H1 (cell line): ENCODE results near the gene MPP3. TPM values are rescaled to one million over a fixed set of nuclear protein-coding genes. Genes with fewer than 3 reads are reported as not detected.

Experiments used
- CTCF ChIA-PET: fragments of 300-600 bp; sonication (Branson Sonifier 250); formaldehyde crosslinking; loops from one replicate; lab custom pipeline; 2021; ENCODE audit not compliant: partially characterized antibody; lab: Charles Lee
- POLR2A ChIA-PET: fragments of 300-600 bp; sonication (Branson Sonifier 250); formaldehyde crosslinking; loops from one replicate; lab custom pipeline; 2021; ENCODE audit warnings: inconsistent platforms; ENCODE audit not compliant: partially characterized antibody; lab: Charles Lee
- DNase-seq, 2 experiments: peaks; one replicate each; pipeline versions ENCODE4 v3.0.0 to v3.0.0-alpha.2; 2010 to 2022; ENCODE audit warnings: low spot score in 2 of 2, low read depth in 1 of 2, mixed read lengths in 1 of 2
- FAIRE-seq: peaks from 2 replicates; lab custom pipeline; 2011; peaks lifted over from hg19 to GRCh38; lab: Jason Lieb, UNC
- H2AFZ ChIP-seq: 2 replicates; pipeline ENCODE4 v1.8.1; 2012; ENCODE audit warnings: low read length, inconsistent platforms
- H2AK5ac ChIP-seq: 2 replicates; pipeline ENCODE4 v1.6.1; 2013; ENCODE audit warnings: low read depth, low read length
- H2BK120ac ChIP-seq: replicated peaks from 2 replicates; pipeline ENCODE3; 2013; ENCODE audit warnings: low read depth, low read length, inconsistent platforms
- H2BK12ac ChIP-seq: 2 replicates; pipeline ENCODE4 v1.6.1; 2013; ENCODE audit warnings: low read depth, low read length
- H2BK15ac ChIP-seq: 2 replicates; pipeline ENCODE4 v1.6.1; 2013; ENCODE audit warnings: low read length
- H2BK20ac ChIP-seq: 2 replicates; pipeline ENCODE4 v1.6.1; 2013; ENCODE audit warnings: low read length
- H2BK5ac ChIP-seq: 2 replicates; pipeline ENCODE4 v1.6.1; 2013; ENCODE audit warnings: low read depth, low read length
- H3K14ac ChIP-seq: 2 replicates; pipeline ENCODE4 v1.6.1; 2013; ENCODE audit warnings: inconsistent platforms; ENCODE audit not compliant: insufficient read length
- H3K18ac ChIP-seq: 2 replicates; pipeline ENCODE4 v1.6.1; 2013; ENCODE audit warnings: low read length; ENCODE audit errors: extremely low read depth
- H3K23ac ChIP-seq: 2 replicates; pipeline ENCODE4 v1.6.1; 2013; ENCODE audit warnings: inconsistent platforms; ENCODE audit not compliant: insufficient read length
- H3K23me2 ChIP-seq: 2 replicates; pipeline ENCODE4 v1.6.1; 2013; ENCODE audit warnings: low read depth, low read length
- H3K27ac ChIP-seq: 2 replicates; pipeline ENCODE4 v1.6.1; 2011; ENCODE audit warnings: low read depth, low read length, inconsistent platforms
- H3K27me3 ChIP-seq, 4 experiments: replicated peaks in 1 of 4; 1 replicate in 1 of 4; 2 replicates in 3 of 4; pipeline versions ENCODE4 v1.6.1 to v1.8.1; 2011 to 2013; ENCODE audit warnings: low read length in 3 of 4, mild to moderate bottlenecking in 3 of 4, inconsistent platforms in 2 of 4, mixed read lengths in 2 of 4, moderate library complexity in 1 of 4; ENCODE audit not compliant: control insufficient read depth in 3 of 4, insufficient read depth in 3 of 4; ENCODE audit errors: extremely low read depth in 1 of 4
- H3K36me3 ChIP-seq, 4 experiments: 2 replicates each; pipeline versions ENCODE4 v1.6.1 to v1.8.1; 2011 to 2013; ENCODE audit warnings: mild to moderate bottlenecking in 4 of 4, low read length in 3 of 4, moderate library complexity in 2 of 4, control low read depth in 1 of 4, inconsistent platforms in 1 of 4; ENCODE audit not compliant: insufficient read depth in 4 of 4, control insufficient read depth in 2 of 4
- H3K4ac ChIP-seq: replicated peaks from 2 replicates; pipeline ENCODE3; 2013; ENCODE audit warnings: low read length, low read depth, mixed read lengths, inconsistent platforms; ENCODE audit not compliant: insufficient read length
- H3K4me1 ChIP-seq, 4 experiments: replicated peaks in 1 of 4; 1 replicate in 1 of 4; 2 replicates in 3 of 4; pipeline versions ENCODE4 v1.6.1 to v1.8.1; 2011 to 2013; ENCODE audit warnings: low read length in 3 of 4, inconsistent platforms in 2 of 4, mixed read lengths in 1 of 4; ENCODE audit not compliant: insufficient read depth in 4 of 4, control insufficient read depth in 3 of 4
- H3K4me2 ChIP-seq, 2 experiments: 2 replicates each; pipeline versions ENCODE4 v1.6.1 to v1.8.1; 2011 to 2013; ENCODE audit warnings: low read depth in 2 of 2, low read length in 2 of 2, control low read depth in 1 of 2, inconsistent platforms in 1 of 2, mild to moderate bottlenecking in 1 of 2; ENCODE audit not compliant: insufficient read depth in 1 of 2
- H3K4me3 ChIP-seq, 4 experiments: fragments of 200-600, 300-600 bp in 1 of 4; sonication (generic), shearing (Covaris generic), sonication (Bioruptor Twin) in 1 of 4; 2 replicates each; pipeline versions ENCODE4 v1.5.1 to v1.8.1; 2011 to 2016; ENCODE audit warnings: low read length in 4 of 4, low read depth in 3 of 4, control low read depth in 2 of 4, inconsistent platforms in 2 of 4, mild to moderate bottlenecking in 2 of 4, mixed read lengths in 1 of 4, moderate library complexity in 1 of 4; ENCODE audit not compliant: insufficient read depth in 2 of 4; ENCODE audit errors: extremely low read depth in 1 of 4
- H3K56ac ChIP-seq: replicated peaks from 2 replicates; pipeline ENCODE3; 2013; ENCODE audit warnings: low read depth, mild to moderate bottlenecking, mixed read lengths, low read length, inconsistent platforms; ENCODE audit not compliant: insufficient read length
- H3K79me1 ChIP-seq: 2 replicates; pipeline ENCODE4 v1.6.1; 2013; ENCODE audit warnings: low read depth, low read length, control low read depth
- H3K79me2 ChIP-seq, 2 experiments: 2 replicates each; pipeline versions ENCODE4 v1.6.1 to v1.8.1; 2012 to 2013; ENCODE audit warnings: low read length in 2 of 2, mild to moderate bottlenecking in 2 of 2, inconsistent platforms in 1 of 2; ENCODE audit not compliant: insufficient read depth in 2 of 2, control insufficient read depth in 1 of 2
- H3K9ac ChIP-seq, 4 experiments: replicated peaks in 1 of 4; 1 replicate in 1 of 4; 2 replicates in 3 of 4; pipeline versions ENCODE4 v1.6.1 to v1.8.1; 2011 to 2013; ENCODE audit warnings: low read depth in 3 of 4, low read length in 3 of 4, control low read depth in 2 of 4, mild to moderate bottlenecking in 2 of 4, moderate library complexity in 2 of 4, inconsistent platforms in 1 of 4; ENCODE audit errors: extremely low read depth in 1 of 4
- H3K9me3 ChIP-seq, 2 experiments: 2 replicates each; pipeline versions ENCODE4 v1.6.1 to v1.8.1; 2012 to 2013; ENCODE audit warnings: mild to moderate bottlenecking in 2 of 2, moderate library complexity in 2 of 2, control low read depth in 1 of 2, inconsistent platforms in 1 of 2, low read depth in 1 of 2, low read length in 1 of 2, mixed read lengths in 1 of 2; ENCODE audit not compliant: insufficient read depth in 2 of 2
- H4K20me1 ChIP-seq, 2 experiments: replicated peaks in 1 of 2; 2 replicates each; pipeline versions ENCODE3 to v1.8.1; 2011 to 2013; ENCODE audit warnings: inconsistent platforms in 2 of 2, low read length in 2 of 2, mild to moderate bottlenecking in 1 of 2; ENCODE audit not compliant: insufficient read depth in 2 of 2, control insufficient read depth in 1 of 2
- H4K5ac ChIP-seq: 2 replicates; pipeline ENCODE4 v1.6.1; 2013; ENCODE audit warnings: low read length, low read depth, mixed read lengths, inconsistent platforms; ENCODE audit not compliant: insufficient read length
- H4K8ac ChIP-seq: 2 replicates; pipeline ENCODE4 v1.8.0; 2013; ENCODE audit warnings: mild to moderate bottlenecking, moderate library complexity, low read length, inconsistent platforms; ENCODE audit not compliant: insufficient read depth; ENCODE audit errors: extremely low read depth
- H4K91ac ChIP-seq: replicated peaks from 2 replicates; pipeline ENCODE3; 2013; ENCODE audit warnings: low read length, mixed read lengths, inconsistent platforms; ENCODE audit not compliant: insufficient read length
- BRCA1 ChIP-seq: IDR thresholded peaks from 2 replicates; pipeline ENCODE4 v1.6.1; 2012; ENCODE audit warnings: low read depth, low read length, improper control_type of control experiment
- CBX8 ChIP-seq: fragments of 300-800, 300-1000 bp; sonication (generic); IDR thresholded peaks from 2 replicates; pipeline ENCODE4 v1.7.1; 2016; ENCODE audit warnings: low read depth, low read length, borderline replicate concordance
- CTBP2 ChIP-seq: IDR thresholded peaks from 2 replicates; pipeline ENCODE4 v1.7.0; 2011; ENCODE audit warnings: borderline replicate concordance, mild to moderate bottlenecking, moderate library complexity, mixed read lengths, low read length; ENCODE audit not compliant: insufficient read depth, insufficient read length
- GTF2F1 ChIP-seq: IDR thresholded peaks from 2 replicates; pipeline ENCODE4 v1.6.1; 2012; ENCODE audit warnings: low read depth, low read length, improper control_type of control experiment, borderline replicate concordance
- RNF2 ChIP-seq: fragments of 200-900, 300-1000 bp; sonication (generic); IDR thresholded peaks from 2 replicates; pipeline ENCODE4 v1.7.1; 2016; ENCODE audit warnings: borderline replicate concordance, low read depth, mild to moderate bottlenecking, antibody characterized with exemption, low read length; ENCODE audit not compliant: poor library complexity, severe bottlenecking; ENCODE audit errors: missing control alignments
- RXRA ChIP-seq: IDR thresholded peaks from 2 replicates; pipeline ENCODE4 v1.6.1; 2011; ENCODE audit warnings: low read depth, mild to moderate bottlenecking, low read length, moderate library complexity; ENCODE audit not compliant: insufficient read depth
- SIN3A ChIP-seq, 2 experiments: IDR thresholded peaks in 1 of 2; conservative IDR thresholded peaks in 1 of 2; 2 replicates each; pipeline ENCODE4 v1.6.1; 2011 to 2012; ENCODE audit warnings: low read length in 2 of 2, improper control_type of control experiment in 1 of 2, low read depth in 1 of 2, mild to moderate bottlenecking in 1 of 2
- TEAD4 ChIP-seq: IDR thresholded peaks from 2 replicates; pipeline ENCODE4 v1.6.1; 2012; ENCODE audit warnings: low read depth, low read length, inconsistent platforms, mixed read lengths
- WGBS, 2 experiments: shearing (Covaris generic) in 1 of 2; methylation state at CpG; one replicate each; pipeline versions ENCODE4 v1.1.6 to v1.1.7; 2013 to 2015; ENCODE audit warnings: low lambda C conversion rate in 2 of 2, mixed read lengths in 2 of 2, inconsistent platforms in 1 of 2, low coverage in 1 of 2, missing lambda C conversion rate in 1 of 2; ENCODE audit not compliant: insufficient replicate concordance in 2 of 2, insufficient coverage in 1 of 2, insufficient read length in 1 of 2; ENCODE audit errors: extremely low coverage in 1 of 2, missing lambda C conversion rate in 1 of 2; 5-methylcytosine and 5-hydroxymethylcytosine counted together
- polyA plus RNA-seq, 7 experiments: library from polyadenylated mRNA; depleted of rRNA in 3 of 7; stranded (reverse) in 5 of 7; unstranded in 2 of 7; fragments of >200 nt in 5 of 7; fragments of 200-250 nt in 2 of 7; gene quantifications; 1 replicate in 5 of 7; 2 replicates in 1 of 7; 4 replicates in 1 of 7; pipeline versions ENCODE4 v1.2.1 to v1.2.3, GENCODE V29; 2011 to 2013; ENCODE audit warnings: missing spikeins in 2 of 7, mixed read lengths in 2 of 7
- total RNA-seq: library from RNA; stranded (reverse); fragmentation: NEBNext Ultra II Directional; extraction: Animal tissue kit (Norgen Biotek cat#: 25700); gene quantifications from 2 replicates; pipeline ENCODE4 v1.2.1, GENCODE V29; 2021

MPP3 gene
- total and polyA plus RNA-seq, 2 of the 8 experiments (the other 6 are each of a cell fraction or from before 2014, with no cell fraction given), result 3.1 to 6.1 TPM

GRCh38 chr17:43816336-43817320, 16.3 kb downstream of the MPP3 start:
- no peak overlapping the region for H4K5ac ChIP-seq
- no peak overlapping the region for H3K9ac ChIP-seq
- no peak overlapping the region for H2AK5ac ChIP-seq
- H3K18ac ChIP-seq, result no peak overlapping the region
- H3K4me3 ChIP-seq, result no peak overlapping the region
- no peaks in the 10 kb centered on the region for H3K23me2 ChIP-seq
- no peak overlapping the region for H4K91ac ChIP-seq
- H4K20me1 ChIP-seq, result peaks cover 0 to 1% of the 10 kb centered on the region in 2 experiments
- no peak overlapping the region for H2AFZ ChIP-seq
- no peak overlapping the region for H3K4me2 ChIP-seq
- H2BK15ac ChIP-seq, result no peak overlapping the region
- 0 out of 2 replicates have a peak overlapping the region, but pooled peaks have one; percentile 23 for H2BK12ac ChIP-seq
- ChIA-PET CTCF (interaction anchor here (0.7 to 3.9 kb wide), 14 partner anchors 10 to 240 kb away, joined by 3 to 22 read pairs (median 4); partner anchors contain the start of gene CD300LG), POLR2A (interaction anchor here (0.9 to 2.3 kb wide), 3 partner anchors 10 to 13 kb away, joined by 3 to 5 read pairs (median 4); no protein-coding TSS in a partner anchor)
- no peak overlapping the region for H2BK20ac ChIP-seq
- H3K23ac ChIP-seq, result no peak overlapping the region
- H3K4me1 ChIP-seq, result no peaks in the 10 kb centered on the region; a peak in 1 of 7 replicates
- no peaks in the 10 kb centered on the region for H3K9me3 ChIP-seq
- no peaks in the 10 kb centered on the region for H3K79me2 ChIP-seq
- no peak overlapping the region for H2BK120ac ChIP-seq
- H3K14ac ChIP-seq, result no peak overlapping the region
- H2BK5ac ChIP-seq, result no peak overlapping the region
- H3K36me3 ChIP-seq, result no peaks in the 10 kb centered on the region
- H3K27ac ChIP-seq, result no peak overlapping the region
- H4K8ac ChIP-seq, result peak overlapping the region; percentile 44; the same call in 1 of the 2 replicates
- H3K79me1 ChIP-seq, result no peaks in the 10 kb centered on the region
- no peak overlapping the region for H3K4ac ChIP-seq
- WGBS, 2 experiments, result 92% methylated on average over 16 of the region's 24 CpGs; no CpG with 5 or more reads in 1 of the 2 experiments
- no peak overlapping the region for H3K56ac ChIP-seq
- DNase-seq (no peak), FAIRE-seq (no peak)
- no peaks in the 10 kb centered on the region for H3K27me3 ChIP-seq
- TF ChIP-seq TEAD4, result no peak
- no peak for TF ChIP-seq CTBP2
- TF ChIP-seq RNF2, result no peak
- no peak for TF ChIP-seq CBX8
- no peak for TF ChIP-seq BRCA1
- TF ChIP-seq SIN3A (conservative IDR thresholded peaks at IDR 0.05 in 1 of 2, IDR thresholded peaks at IDR 0.05 in 1 of 2; ENCODE audit: low read depth in 1 of 2, low read length in 2 of 2), result no peak
- TF ChIP-seq RXRA, result no peak
- no peak for TF ChIP-seq GTF2F1
